WTC11 (cell line): Measurements from ENCODE around the gene NAXD. TPM values are rescaled to one million over a fixed set of nuclear protein-coding genes. Genes with fewer than 3 reads are reported as not detected.

ENCODE experiments used
- ATAC-seq: fragments of 200-7000 bp; cut with Tn5 transposase; 2 replicates; pipeline ENCODE4 v1.10.0; 2021; ENCODE audit warnings: mild to moderate bottlenecking, moderate library complexity
- CTCF ChIA-PET: fragments of 300-600 bp; sonication (Branson Sonifier 250); formaldehyde crosslinking; loops from one replicate; lab custom pipeline; 2021; ENCODE audit warnings: antibody characterized with exemption; lab: Charles Lee
- POLR2A ChIA-PET: fragments of 350-600 bp; sonication (Branson Sonifier 250); formaldehyde crosslinking; loops from one replicate; lab custom pipeline; 2021; ENCODE audit warnings: antibody characterized with exemption; lab: Charles Lee
- DNase-seq: peaks from one replicate; pipeline ENCODE4 v3.0.0; 2021; ENCODE audit warnings: low spot score
- H3K27ac Mint-ChIP-seq: 2 replicates; pipeline ENCODE4 v1.8.0; 2021; ENCODE audit warnings: mixed read lengths
- H3K27me3 Mint-ChIP-seq: 2 replicates; pipeline ENCODE4 v1.8.0; 2021; ENCODE audit warnings: low read depth, mild to moderate bottlenecking, moderate library complexity, mixed read lengths
- H3K36me3 Mint-ChIP-seq: 2 replicates; pipeline ENCODE4 v1.8.0; 2021; ENCODE audit warnings: mixed read lengths
- H3K4me1 Mint-ChIP-seq: 2 replicates; pipeline ENCODE4 v1.8.0; 2022; ENCODE audit warnings: mixed read lengths
- H3K4me3 Mint-ChIP-seq: 2 replicates; pipeline ENCODE4 v1.8.0; 2021; ENCODE audit warnings: mild to moderate bottlenecking, moderate library complexity, mixed read lengths
- H3K9me3 Mint-ChIP-seq: 2 replicates; pipeline ENCODE4 v1.8.0; 2021; ENCODE audit warnings: mixed read lengths
- ATF2 ChIP-seq: sonication (generic); formaldehyde crosslinking; IDR thresholded peaks from 2 replicates; pipeline ENCODE4 v1.8.1; 2022; ENCODE audit warnings: low read depth, missing genetic modification reagents, borderline replicate concordance
- ATF3 ChIP-seq: sonication (generic); formaldehyde crosslinking; conservative IDR thresholded peaks from 2 replicates; pipeline ENCODE4 v1.8.1; 2022; ENCODE audit warnings: mild to moderate bottlenecking, missing genetic modification reagents
- E2F5 ChIP-seq: sonication (generic); formaldehyde crosslinking; IDR thresholded peaks from 2 replicates; pipeline ENCODE4 v1.8.1; 2022; ENCODE audit warnings: mild to moderate bottlenecking, moderate library complexity, missing genetic modification reagents
- FOXP1 ChIP-seq: sonication (generic); formaldehyde crosslinking; IDR thresholded peaks from 2 replicates; pipeline ENCODE4 v1.8.0; 2022; ENCODE audit warnings: missing genetic modification reagents, mild to moderate bottlenecking, moderate library complexity, borderline replicate concordance
- FOXP4 ChIP-seq: sonication (generic); formaldehyde crosslinking; IDR thresholded peaks from 2 replicates; pipeline ENCODE4 v1.8.0; 2022; ENCODE audit warnings: mild to moderate bottlenecking, missing genetic modification reagents
- JUN ChIP-seq: sonication (generic); formaldehyde crosslinking; IDR thresholded peaks from 2 replicates; pipeline ENCODE4 v1.8.0; 2023; ENCODE audit warnings: mild to moderate bottlenecking, missing genetic modification reagents
- MYBL2 ChIP-seq: sonication (generic); formaldehyde crosslinking; IDR thresholded peaks from 2 replicates; pipeline ENCODE4 v1.8.1; 2023; ENCODE audit warnings: mild to moderate bottlenecking, moderate library complexity, missing genetic modification reagents
- NR1H2 ChIP-seq: sonication (generic); formaldehyde crosslinking; IDR thresholded peaks from 2 replicates; pipeline ENCODE4 v1.9.0; 2021; ENCODE audit warnings: mild to moderate bottlenecking, moderate library complexity, missing genetic modification reagents
- NR2C2 ChIP-seq: sonication (generic); formaldehyde crosslinking; IDR thresholded peaks from 2 replicates; pipeline ENCODE4 v1.8.0; 2022; ENCODE audit warnings: mild to moderate bottlenecking, missing genetic modification reagents
- NR3C1 ChIP-seq: sonication (generic); formaldehyde crosslinking; conservative IDR thresholded peaks from 2 replicates; pipeline ENCODE4 v1.8.1; 2023; ENCODE audit warnings: low read depth, mild to moderate bottlenecking, missing genetic modification reagents
- SMAD3 ChIP-seq: sonication (generic); formaldehyde crosslinking; IDR thresholded peaks from 2 replicates; pipeline ENCODE4 v1.8.0; 2022; ENCODE audit warnings: missing genetic modification reagents, mild to moderate bottlenecking, borderline replicate concordance
- SOX15 ChIP-seq: fragments of 250-450 bp; sonication (Bioruptor Pico); IDR thresholded peaks from 2 replicates; pipeline ENCODE4 v1.9.0; 2021; ENCODE audit warnings: mild to moderate bottlenecking
- STAT6 ChIP-seq: sonication (generic); formaldehyde crosslinking; conservative IDR thresholded peaks from 2 replicates; pipeline ENCODE4 v1.8.1; 2023; ENCODE audit warnings: mild to moderate bottlenecking, low read depth, missing genetic modification reagents, moderate library complexity
- USF2 ChIP-seq: sonication (generic); formaldehyde crosslinking; IDR thresholded peaks from 2 replicates; pipeline ENCODE4 v1.8.1; 2023; ENCODE audit warnings: mild to moderate bottlenecking, missing genetic modification reagents, moderate library complexity
- ZNF121 ChIP-seq: sonication (generic); formaldehyde crosslinking; IDR thresholded peaks from 2 replicates; pipeline ENCODE4 v1.8.0; 2023; ENCODE audit warnings: missing genetic modification reagents
- ZNF138 ChIP-seq: sonication (generic); formaldehyde crosslinking; conservative IDR thresholded peaks from 2 replicates; pipeline ENCODE4 v1.8.1; 2022; ENCODE audit warnings: mild to moderate bottlenecking, moderate library complexity, missing genetic modification reagents
- ZNF425 ChIP-seq: fragments of 250-450 bp; sonication (Bioruptor Pico); conservative IDR thresholded peaks from 2 replicates; pipeline ENCODE4 v1.9.0; 2021; ENCODE audit warnings: mild to moderate bottlenecking
- ZNF671 ChIP-seq: fragments of 250-450 bp; sonication (Bioruptor Pico); IDR thresholded peaks from 2 replicates; pipeline ENCODE4 v1.8.0; 2021; ENCODE audit warnings: mild to moderate bottlenecking
- total RNA-seq: library from RNA; stranded (reverse); gene quantifications from 3 replicates; pipeline ENCODE4 v1.2.3, GENCODE V29; 2021

The NAXD gene
- total RNA-seq, 1 experiment from 2014 or later: 29.3 TPM

GRCh38 chr13:110663491-110663890 lies 48.1 kb downstream of the NAXD start (continued):
- no peak for TF ChIP-seq ATF3 (CRISPR knock-in tag)
- TF ChIP-seq MYBL2: no peak
- no peak for TF ChIP-seq FOXP1 (CRISPR knock-in tag)
- no peak for TF ChIP-seq SOX15
- no peak for TF ChIP-seq USF2 (CRISPR knock-in tag)
- no peak for TF ChIP-seq ZNF425
- no peak for TF ChIP-seq ZNF121 (CRISPR knock-in tag)
- no peak for TF ChIP-seq ZNF138 (CRISPR knock-in tag)
- TF ChIP-seq NR3C1 (CRISPR knock-in tag): no peak
- no peak for TF ChIP-seq ATF2 (CRISPR knock-in tag)

- no peak overlapping the region for H3K27ac Mint-ChIP-seq
- H3K4me1 Mint-ChIP-seq: peaks cover 7% of the 10 kb centered on the region
- no peak overlapping the region for H3K4me3 Mint-ChIP-seq
- ATAC-seq (no peak), DNase-seq (no peak)
- TF ChIP-seq FOXP4 (CRISPR knock-in tag): no peak
- TF ChIP-seq JUN (CRISPR knock-in tag): no peak
- no peak for TF ChIP-seq NR2C2 (CRISPR knock-in tag)
- no peak for TF ChIP-seq STAT6 (CRISPR knock-in tag)
- TF ChIP-seq SMAD3 (CRISPR knock-in tag): no peak
- TF ChIP-seq E2F5 (CRISPR knock-in tag): no peak
- no peak for TF ChIP-seq NR1H2 (CRISPR knock-in tag)
- no peak for TF ChIP-seq ZNF671 (CRISPR knock-in tag)
- no peaks in the 10 kb centered on the region for H3K27me3 Mint-ChIP-seq
- peaks cover 88% of the 10 kb centered on the region for H3K36me3 Mint-ChIP-seq
- ChIA-PET CTCF (no interaction called here), POLR2A (no interaction called here)
- peaks cover 32% of the 10 kb centered on the region for H3K9me3 Mint-ChIP-seq
Measured at GRCh38 chr13:110664041-110664440, 48.7 kb downstream of the NAXD start.
